Progenitor cell of endocrine pancreas (in vitro differentiated cells): Measurements from ENCODE around the gene ARHGAP15. TPM values are rescaled to one million over a fixed set of nuclear protein-coding genes. Genes with fewer than 3 reads are reported as not detected.

ENCODE experiments used
- DNase-seq: peaks from one replicate; pipeline ENCODE4 v3.0.0; 2021; ENCODE audit warnings: low spot score; ENCODE audit not compliant: unreplicated experiment
- H3K27ac Mint-ChIP-seq: 2 replicates; pipeline ENCODE4 v1.8.0; 2021; ENCODE audit warnings: mild to moderate bottlenecking, moderate library complexity, mixed read lengths
- H3K27me3 Mint-ChIP-seq: 2 replicates; pipeline ENCODE4 v1.8.0; 2021; ENCODE audit warnings: mixed read lengths
- H3K36me3 Mint-ChIP-seq: 2 replicates; pipeline ENCODE4 v1.8.0; 2022; ENCODE audit warnings: mixed read lengths; ENCODE audit not compliant: insufficient read depth
- H3K4me1 Mint-ChIP-seq: 2 replicates; pipeline ENCODE4 v1.8.0; 2021; ENCODE audit warnings: low read depth, mixed read lengths
- H3K4me3 Mint-ChIP-seq: 2 replicates; pipeline ENCODE4 v1.8.0; 2021; ENCODE audit warnings: low read depth, mild to moderate bottlenecking, moderate library complexity, mixed read lengths
- H3K9me3 Mint-ChIP-seq: 2 replicates; pipeline ENCODE4 v1.8.0; 2021; ENCODE audit warnings: low read depth, mixed read lengths
- CTCF ChIP-seq: fragments of 200-600 bp; sonication (generic); IDR thresholded peaks from one replicate; pipeline ENCODE4 v1.5.0; 2021; ENCODE audit warnings: antibody characterized with exemption, mild to moderate bottlenecking; ENCODE audit not compliant: unreplicated experiment
- total RNA-seq: library from RNA; stranded (reverse); gene quantifications from 2 replicates; pipeline ENCODE4 v1.2.1, GENCODE V29; 2021

Gene ARHGAP15
- total RNA-seq, 1 donor from 2014 or later = not detected

- peaks cover 17% of the 10 kb centered on the region for H3K4me1 Mint-ChIP-seq
- no peaks in the 10 kb centered on the region for H3K36me3 Mint-ChIP-seq
- H3K4me3 Mint-ChIP-seq = no peak overlapping the region
- H3K27ac Mint-ChIP-seq = no peak overlapping the region
- H3K27me3 Mint-ChIP-seq = no peaks in the 10 kb centered on the region
- no peak for TF ChIP-seq CTCF
- no peak for DNase-seq
- no peaks in the 10 kb centered on the region for H3K9me3 Mint-ChIP-seq
Observed at GRCh38 chr2:143526498-143526897, 397.3 kb downstream of the ARHGAP15 start.

GRCh38 chr2:143528021-143528420, 398.8 kb downstream of the ARHGAP15 start:
- H3K4me3 Mint-ChIP-seq = no peak overlapping the region
- no peaks in the 10 kb centered on the region for H3K27me3 Mint-ChIP-seq
- no peak for DNase-seq
- H3K9me3 Mint-ChIP-seq = no peaks in the 10 kb centered on the region
- H3K27ac Mint-ChIP-seq = no peak overlapping the region
- no peaks in the 10 kb centered on the region for H3K36me3 Mint-ChIP-seq
- peaks cover 17% of the 10 kb centered on the region for H3K4me1 Mint-ChIP-seq
- no peak for TF ChIP-seq CTCF

- Mint-ChIP-seq H3K4me1 (peaks cover 12% of the 10 kb centered on the region), H3K27ac (no peak overlapping the region), H3K9me3 (no peaks in the 10 kb centered on the region), H3K4me3 (no peak overlapping the region), H3K27me3 (peaks cover 4% of the 10 kb centered on the region), H3K36me3 (no peaks in the 10 kb centered on the region)
- no peak for DNase-seq
- no peak for TF ChIP-seq CTCF
Observed at GRCh38 chr2:143529118-143529720, 400.0 kb downstream of the ARHGAP15 start.

- Mint-ChIP-seq H3K4me3 (no peak overlapping the region), H3K27ac (no peak overlapping the region), H3K36me3 (no peaks in the 10 kb centered on the region), H3K4me1 (peaks cover under 1% of the 10 kb centered on the region), H3K9me3 (no peaks in the 10 kb centered on the region), H3K27me3 (peaks cover 4% of the 10 kb centered on the region)
- no peak for TF ChIP-seq CTCF
- DNase-seq = no peak
Observed at GRCh38 chr2:143530758-143531157, 401.5 kb downstream of the ARHGAP15 start.

- Mint-ChIP-seq H3K36me3 (no peaks in the 10 kb centered on the region), H3K9me3 (no peaks in the 10 kb centered on the region), H3K4me3 (no peak overlapping the region), H3K27me3 (peaks cover 4% of the 10 kb centered on the region), H3K4me1 (no peaks in the 10 kb centered on the region), H3K27ac (no peak overlapping the region)
- no peak for DNase-seq
- TF ChIP-seq CTCF = no peak
Observed at GRCh38 chr2:143532061-143532460, 402.8 kb downstream of the ARHGAP15 start.
